ENCODE measurements around the gene ADAMTS17.

The ADAMTS17 gene

DNA sequence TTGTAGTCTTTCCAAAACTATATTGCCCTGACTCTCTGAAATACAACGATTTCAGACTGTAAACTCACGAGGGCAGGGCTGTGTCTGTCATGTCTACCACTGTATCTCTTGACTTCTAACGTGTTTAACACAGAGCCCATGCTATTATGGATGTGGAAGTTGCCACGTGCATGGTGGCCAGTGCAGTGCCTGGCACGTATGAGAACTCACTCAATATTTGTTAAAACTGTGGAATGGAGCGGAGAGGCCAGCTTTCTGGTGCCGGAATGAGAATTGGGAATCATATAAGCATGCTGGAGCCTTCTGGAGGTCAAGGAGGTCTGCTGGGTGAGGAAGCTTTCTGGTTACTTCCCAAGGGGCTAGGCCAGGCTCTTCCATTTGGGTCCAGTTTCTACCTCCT, 387.9 kb downstream of the ADAMTS17 start:
- H3K27me3 ChIP-seq (ENCODE audit: insufficient read depth, low read length), result no peaks in the 10 kb centered on the region
- no peak overlapping the region for H2BK120ac ChIP-seq (ENCODE audit: insufficient read depth, low read length, poor library complexity)
- no peak overlapping the region for H2AK5ac ChIP-seq (ENCODE audit: low read length)
- H3K4me2 ChIP-seq (ENCODE audit: low read length), result no peak overlapping the region
- H3K79me1 ChIP-seq (ENCODE audit: low read length), result no peaks in the 10 kb centered on the region
- H3K4ac ChIP-seq (ENCODE audit: low read depth, low read length), result no peak overlapping the region
- no peaks in the 10 kb centered on the region for H3K79me2 ChIP-seq (ENCODE audit: control insufficient read depth, insufficient read depth, low read length, poor library complexity)
- H2BK12ac ChIP-seq (ENCODE audit: low read length), result no peak overlapping the region
- H3K27ac ChIP-seq (ENCODE audit: low read depth, low read length), result no peak overlapping the region
- no peak overlapping the region for H4K91ac ChIP-seq (ENCODE audit: low read depth, low read length)
- H3K4me1 ChIP-seq (ENCODE audit: control insufficient read depth in 1 of 2, insufficient read depth in 2 of 2, low read length in 2 of 2), result peaks cover 0 to 4% of the 10 kb centered on the region in 2 experiments
- H2BK5ac ChIP-seq (ENCODE audit: low read depth, low read length, poor library complexity), result no peak overlapping the region
- no peaks in the 10 kb centered on the region for H3K36me3 ChIP-seq (ENCODE audit: control insufficient read depth in 1 of 2, insufficient read depth in 2 of 2, low read length in 2 of 2)
- H3K23ac ChIP-seq (ENCODE audit: low read length), result no peak overlapping the region
- H3K18ac ChIP-seq (ENCODE audit: low read length), result no peak overlapping the region
- no peak overlapping the region for H4K8ac ChIP-seq (ENCODE audit: low read depth, low read length)
- WGBS (ENCODE audit: extremely low coverage, insufficient coverage, insufficient read length), result no CpG with 5 or more reads among the region's 7 CpGs
- no peak overlapping the region for H3K9ac ChIP-seq (ENCODE audit: low read length)
- DNase-seq, result no peak
- H3K4me3 ChIP-seq (ENCODE audit: low read depth, low read length), result no peak overlapping the region
- H3K14ac ChIP-seq (ENCODE audit: low read length), result no peak overlapping the region
- H2AFZ ChIP-seq (ENCODE audit: insufficient read depth, low read length, poor library complexity), result no peak overlapping the region
- H3K9me3 ChIP-seq (ENCODE audit: insufficient read depth, low read depth, low read length), result peaks cover 6% of the 10 kb centered on the region
- H4K12ac ChIP-seq (ENCODE audit: low read depth, low read length), result no peak overlapping the region

DNA sequence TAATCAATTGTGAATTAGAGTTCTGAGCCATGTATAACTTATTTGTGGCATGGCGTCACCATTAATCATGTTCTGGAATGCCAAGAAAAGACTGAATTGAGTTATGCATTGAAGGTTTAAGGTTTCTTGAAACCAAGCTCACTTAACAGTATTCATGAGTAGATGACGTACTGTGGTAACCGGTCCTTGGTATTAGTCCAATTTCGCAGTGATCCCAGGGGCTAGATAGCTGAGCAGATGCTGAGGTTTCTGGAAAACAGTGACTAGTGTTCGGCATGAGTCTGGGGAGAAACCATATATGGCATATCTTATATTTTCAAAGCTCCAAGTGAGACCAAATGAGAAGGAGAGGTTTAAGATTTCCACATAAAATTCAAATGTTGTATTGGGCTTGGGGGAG, 390.3 kb downstream of the ADAMTS17 start:
- no peak overlapping the region for H3K27ac ChIP-seq (ENCODE audit: low read depth, low read length)
- H3K79me2 ChIP-seq (ENCODE audit: control insufficient read depth, insufficient read depth, low read length, poor library complexity), result no peaks in the 10 kb centered on the region
- H3K23ac ChIP-seq (ENCODE audit: low read length), result no peak overlapping the region
- no peak for DNase-seq
- WGBS (ENCODE audit: extremely low coverage, insufficient coverage, insufficient read length), result no CpG with 5 or more reads among the region's 5 CpGs
- H4K12ac ChIP-seq (ENCODE audit: low read depth, low read length), result no peak overlapping the region
- no peaks in the 10 kb centered on the region for H3K36me3 ChIP-seq (ENCODE audit: control insufficient read depth in 1 of 2, insufficient read depth in 2 of 2, low read length in 2 of 2)
- H3K4me3 ChIP-seq (ENCODE audit: low read depth, low read length), result no peak overlapping the region
- H3K4ac ChIP-seq (ENCODE audit: low read depth, low read length), result no peak overlapping the region
- H3K27me3 ChIP-seq (ENCODE audit: insufficient read depth, low read length), result no peaks in the 10 kb centered on the region
- H2BK12ac ChIP-seq (ENCODE audit: low read length), result no peak overlapping the region
- H3K9me3 ChIP-seq (ENCODE audit: insufficient read depth, low read depth, low read length), result peaks cover 6% of the 10 kb centered on the region
- no peak overlapping the region for H2BK5ac ChIP-seq (ENCODE audit: low read depth, low read length, poor library complexity)
- H2AFZ ChIP-seq (ENCODE audit: insufficient read depth, low read length, poor library complexity), result no peak overlapping the region
- H3K79me1 ChIP-seq (ENCODE audit: low read length), result no peaks in the 10 kb centered on the region
- H3K9ac ChIP-seq (ENCODE audit: low read length), result no peak overlapping the region
- no peak overlapping the region for H4K8ac ChIP-seq (ENCODE audit: low read depth, low read length)
- peaks cover 0 to 4% of the 10 kb centered on the region in 2 experiments for H3K4me1 ChIP-seq (ENCODE audit: control insufficient read depth in 1 of 2, insufficient read depth in 2 of 2, low read length in 2 of 2)
- no peak overlapping the region for H3K14ac ChIP-seq (ENCODE audit: low read length)
- no peak overlapping the region for H4K91ac ChIP-seq (ENCODE audit: low read depth, low read length)
- H2AK5ac ChIP-seq (ENCODE audit: low read length), result no peak overlapping the region
- H3K4me2 ChIP-seq (ENCODE audit: low read length), result no peak overlapping the region
- no peak overlapping the region for H2BK120ac ChIP-seq (ENCODE audit: insufficient read depth, low read length, poor library complexity)
- no peak overlapping the region for H3K18ac ChIP-seq (ENCODE audit: low read length)

DNA sequence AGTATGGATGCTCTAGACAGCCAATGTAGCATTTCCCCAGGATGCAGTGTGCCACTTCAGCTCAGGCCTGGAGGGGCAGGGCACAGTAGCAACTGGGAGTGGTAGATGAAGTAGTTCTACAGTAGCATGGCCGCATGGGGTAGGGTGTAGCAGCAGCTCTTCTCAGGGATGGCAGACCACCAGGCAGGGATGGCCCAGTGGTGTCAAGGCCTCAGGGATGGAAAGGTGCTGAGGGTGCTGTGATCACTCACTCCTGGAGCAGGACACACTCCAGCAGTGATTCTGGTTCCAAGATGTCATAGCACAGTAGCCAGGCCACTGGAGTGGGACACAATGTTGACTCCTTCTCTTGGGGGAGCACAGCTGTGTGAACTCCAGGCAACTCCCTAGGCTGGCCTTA, 397.6 kb downstream of the ADAMTS17 start:
- DNase-seq, result no peak
- H3K4me3 ChIP-seq (ENCODE audit: low read depth, low read length), result no peak overlapping the region
- no peak overlapping the region for H2BK12ac ChIP-seq (ENCODE audit: low read length)
- no peak overlapping the region for H3K18ac ChIP-seq (ENCODE audit: low read length)
- no peak overlapping the region for H2BK120ac ChIP-seq (ENCODE audit: insufficient read depth, low read length, poor library complexity)
- no peaks in the 10 kb centered on the region for H3K79me2 ChIP-seq (ENCODE audit: control insufficient read depth, insufficient read depth, low read length, poor library complexity)
- no peak overlapping the region for H2BK5ac ChIP-seq (ENCODE audit: low read depth, low read length, poor library complexity)
- H4K8ac ChIP-seq (ENCODE audit: low read depth, low read length), result no peak overlapping the region
- H3K36me3 ChIP-seq (ENCODE audit: control insufficient read depth in 1 of 2, insufficient read depth in 2 of 2, low read length in 2 of 2), result no peaks in the 10 kb centered on the region
- no peak overlapping the region for H3K4ac ChIP-seq (ENCODE audit: low read depth, low read length)
- peak overlapping the region; percentile 35 for H3K23ac ChIP-seq (ENCODE audit: low read length)
- H4K12ac ChIP-seq (ENCODE audit: low read depth, low read length), result no peak overlapping the region
- H3K4me2 ChIP-seq (ENCODE audit: low read length), result no peak overlapping the region
- H3K27me3 ChIP-seq (ENCODE audit: insufficient read depth, low read length), result no peaks in the 10 kb centered on the region
- H4K91ac ChIP-seq (ENCODE audit: low read depth, low read length), result no peak overlapping the region
- no peaks in the 10 kb centered on the region for H3K4me1 ChIP-seq (ENCODE audit: control insufficient read depth in 1 of 2, insufficient read depth in 2 of 2, low read length in 2 of 2)
- H3K14ac ChIP-seq (ENCODE audit: low read length), result no peak overlapping the region
- no CpG with 5 or more reads among the region's 1 CpG for WGBS (ENCODE audit: extremely low coverage, insufficient coverage, insufficient read length)
- H3K79me1 ChIP-seq (ENCODE audit: low read length), result no peaks in the 10 kb centered on the region
- H2AK5ac ChIP-seq (ENCODE audit: low read length), result no peak overlapping the region
- peaks cover 10% of the 10 kb centered on the region for H3K9me3 ChIP-seq (ENCODE audit: insufficient read depth, low read depth, low read length)
- H2AFZ ChIP-seq (ENCODE audit: insufficient read depth, low read length, poor library complexity), result no peak overlapping the region
- no peak overlapping the region for H3K27ac ChIP-seq (ENCODE audit: low read depth, low read length)
- peak overlapping the region; percentile 27 for H3K9ac ChIP-seq (ENCODE audit: low read length)

DNA sequence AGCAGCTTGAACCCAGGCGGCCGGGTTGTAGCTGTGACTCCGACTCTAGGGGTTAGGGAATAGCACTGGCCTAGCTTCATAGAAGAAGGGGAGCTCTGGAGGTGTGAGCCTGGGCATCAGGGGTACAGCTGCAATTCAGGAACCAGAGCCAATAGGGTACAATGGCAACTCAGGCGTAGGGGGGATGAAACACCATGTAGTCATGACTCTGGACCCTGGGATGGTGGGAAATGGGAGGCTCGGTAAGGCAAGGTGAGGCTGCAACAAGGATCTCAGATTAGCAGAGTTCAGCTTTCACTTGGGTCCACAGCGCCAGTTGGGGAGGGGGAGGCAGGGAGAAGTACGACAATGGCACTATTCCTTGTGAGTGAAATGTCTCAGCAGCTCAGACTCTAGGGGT, 398.3 kb downstream of the ADAMTS17 start:
- H3K36me3 ChIP-seq (ENCODE audit: control insufficient read depth in 1 of 2, insufficient read depth in 2 of 2, low read length in 2 of 2), result no peaks in the 10 kb centered on the region
- H3K14ac ChIP-seq (ENCODE audit: low read length), result no peak overlapping the region
- H4K12ac ChIP-seq (ENCODE audit: low read depth, low read length), result no peak overlapping the region
- no peak overlapping the region for H2BK5ac ChIP-seq (ENCODE audit: low read depth, low read length, poor library complexity)
- no peak overlapping the region for H2BK12ac ChIP-seq (ENCODE audit: low read length)
- no peaks in the 10 kb centered on the region for H3K79me1 ChIP-seq (ENCODE audit: low read length)
- H3K4me1 ChIP-seq (ENCODE audit: control insufficient read depth in 1 of 2, insufficient read depth in 2 of 2, low read length in 2 of 2), result no peaks in the 10 kb centered on the region
- no peak overlapping the region for H2BK120ac ChIP-seq (ENCODE audit: insufficient read depth, low read length, poor library complexity)
- H3K18ac ChIP-seq (ENCODE audit: low read length), result no peak overlapping the region
- no peak overlapping the region for H3K4ac ChIP-seq (ENCODE audit: low read depth, low read length)
- no peak overlapping the region for H4K91ac ChIP-seq (ENCODE audit: low read depth, low read length)
- H3K79me2 ChIP-seq (ENCODE audit: control insufficient read depth, insufficient read depth, low read length, poor library complexity), result no peaks in the 10 kb centered on the region
- no peak overlapping the region for H3K27ac ChIP-seq (ENCODE audit: low read depth, low read length)
- H4K8ac ChIP-seq (ENCODE audit: low read depth, low read length), result no peak overlapping the region
- DNase-seq, result no peak
- WGBS (ENCODE audit: extremely low coverage, insufficient coverage, insufficient read length), result no CpG with 5 or more reads among the region's 7 CpGs
- peaks cover 10% of the 10 kb centered on the region for H3K9me3 ChIP-seq (ENCODE audit: insufficient read depth, low read depth, low read length)
- no peak overlapping the region for H3K4me3 ChIP-seq (ENCODE audit: low read depth, low read length)
- no peak overlapping the region for H2AK5ac ChIP-seq (ENCODE audit: low read length)
- no peak overlapping the region for H3K9ac ChIP-seq (ENCODE audit: low read length)
- no peak overlapping the region for H2AFZ ChIP-seq (ENCODE audit: insufficient read depth, low read length, poor library complexity)
- no peak overlapping the region for H3K4me2 ChIP-seq (ENCODE audit: low read length)
- peak overlapping the region; percentile 17 for H3K23ac ChIP-seq (ENCODE audit: low read length)
- H3K27me3 ChIP-seq (ENCODE audit: insufficient read depth, low read length), result no peaks in the 10 kb centered on the region
